AG09319 (cell line): ENCODE data around the gene ABCB8.

Experiments
- DNase-seq: peaks from one replicate; pipeline ENCODE4 v3.0.0-alpha.2; 2010; ENCODE audit warnings: low read depth; ENCODE audit errors: extremely low read depth
- CTCF ChIP-seq: IDR thresholded peaks from 2 replicates; pipeline ENCODE4 v1.5.1; 2011; ENCODE audit warnings: low read depth, mild to moderate bottlenecking, inconsistent platforms, low read length, moderate library complexity

Gene ABCB8

DNA sequence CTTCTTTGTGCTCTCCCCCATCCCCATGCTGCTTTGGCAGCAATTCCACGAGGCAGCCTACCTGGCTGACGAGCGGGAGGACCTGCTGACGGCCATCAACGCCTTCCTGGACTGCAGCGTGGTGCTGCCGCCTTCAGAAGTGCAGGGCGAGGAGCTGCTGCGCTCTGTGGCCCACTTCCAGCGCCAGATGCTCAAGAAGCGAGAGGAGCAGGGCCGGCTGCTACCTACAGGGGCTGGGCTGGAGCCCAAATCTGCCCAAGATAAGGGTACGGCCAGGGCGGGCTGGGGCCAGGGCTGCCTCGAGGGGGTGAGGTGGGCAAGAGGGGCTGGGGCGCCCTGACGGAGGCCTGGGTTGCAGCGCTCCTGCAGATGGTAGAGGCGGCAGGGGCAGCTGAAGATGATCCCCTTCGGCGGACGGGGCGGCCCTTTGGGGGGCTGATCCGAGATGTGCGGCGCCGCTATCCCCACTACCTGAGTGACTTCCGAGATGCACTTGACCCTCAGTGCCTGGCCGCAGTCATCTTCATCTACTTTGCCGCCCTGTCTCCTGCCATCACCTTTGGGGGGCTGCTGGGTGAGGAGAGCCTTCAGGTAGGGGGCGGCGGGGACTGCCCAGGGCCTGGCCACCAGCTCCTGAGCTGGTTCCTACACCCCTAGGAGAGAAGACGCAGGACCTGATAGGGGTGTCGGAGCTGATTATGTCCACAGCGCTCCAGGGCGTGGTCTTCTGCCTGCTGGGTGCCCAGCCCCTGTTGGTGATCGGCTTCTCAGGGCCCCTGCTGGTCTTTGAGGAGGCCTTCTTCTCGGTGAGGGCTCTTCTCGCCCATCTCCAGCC lies 43.0 kb downstream of the ABCB8 start:
- no peak for TF ChIP-seq CTCF
- no peak for DNase-seq

DNA sequence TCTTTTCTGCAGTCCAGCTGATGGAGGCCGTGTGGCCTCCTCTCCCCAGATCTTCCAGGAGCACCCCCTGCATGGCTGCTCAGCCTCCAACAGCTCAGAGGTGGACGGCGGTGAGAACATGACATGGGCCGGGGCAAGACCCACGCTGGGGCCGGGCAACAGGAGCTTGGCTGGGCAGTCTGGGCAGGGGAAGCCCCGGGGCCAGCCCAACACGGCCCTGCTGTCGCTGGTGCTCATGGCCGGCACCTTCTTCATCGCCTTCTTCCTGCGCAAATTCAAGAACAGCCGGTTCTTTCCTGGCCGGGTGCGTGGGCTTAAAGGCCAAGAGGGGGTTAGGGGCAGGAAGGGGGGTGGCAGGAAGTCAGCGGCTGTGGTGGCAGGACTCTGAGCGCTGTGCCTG lies 45.7 kb downstream of the ABCB8 start:
- no peak for DNase-seq
- TF ChIP-seq CTCF: no peak

GRCh38 chr7:151074817-151075661 lies 46.8 kb downstream of the ABCB8 start:
- TF ChIP-seq CTCF: no peak
- no peak for DNase-seq

GRCh38 chr7:151075662-151075971 lies 47.4 kb downstream of the ABCB8 start:
- TF ChIP-seq CTCF: no peak
- DNase-seq: no peak

- DNase-seq: no peak
- no peak for TF ChIP-seq CTCF
These were observed 47.8 kb downstream of the ABCB8 start for GRCh38 chr7:151075978-151076426.

- no peak for DNase-seq
- peak; percentile 28 for TF ChIP-seq CTCF
These were observed 48.8 kb downstream of the ABCB8 start for GRCh38 chr7:151076863-151077704.
